ENCODE data around the gene SLC6A7.
A peak's percentile ranks its signal among the peaks of the same experiment; 100 is the strongest.

Gene SLC6A7

DNA sequence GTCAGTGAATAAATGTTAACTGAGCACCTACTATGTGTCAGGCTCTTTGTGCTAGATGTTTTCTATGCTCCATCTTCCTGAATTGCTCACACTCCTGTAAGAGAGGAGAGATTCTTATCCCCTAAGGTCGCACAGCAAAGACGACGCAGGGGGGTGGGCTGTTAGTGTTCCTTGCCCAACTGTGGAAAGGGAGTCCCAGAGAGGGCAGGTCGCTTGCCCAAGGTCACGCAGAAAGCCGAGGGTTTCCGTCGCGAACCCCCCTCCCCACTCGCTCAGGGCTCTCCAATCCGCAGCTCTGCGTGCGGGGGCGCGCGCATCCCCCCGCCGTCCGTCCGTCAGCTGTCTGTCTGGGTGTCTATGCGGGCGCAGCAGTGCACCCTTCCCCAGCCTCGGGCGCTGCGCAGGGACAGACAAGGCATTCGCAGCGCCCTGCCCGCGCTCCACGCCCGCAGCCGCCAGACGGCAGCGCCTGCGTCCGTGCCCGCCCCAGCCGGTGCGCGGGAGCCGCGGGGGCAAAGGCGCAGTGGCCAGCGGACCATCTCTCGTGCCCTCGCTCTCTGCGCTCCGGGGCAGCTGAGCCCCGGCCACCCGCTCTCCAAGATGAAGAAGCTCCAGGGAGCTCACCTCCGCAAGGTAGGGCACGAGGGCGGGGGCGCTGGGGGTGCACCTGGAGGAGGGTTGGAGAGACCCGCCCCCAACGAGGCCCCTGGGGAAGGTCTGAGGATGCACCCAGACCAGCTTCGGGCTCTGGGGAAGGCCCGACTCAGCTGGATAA is at the start of gene SLC6A7:
TSS of gene SLC6A7 (plus strand) at position 335 of the 775 bp plus-strand sequence. CDS start at position 601, 266 bp downstream.
- no peak for DNase-seq (ENCODE audit: low read depth)

DNA sequence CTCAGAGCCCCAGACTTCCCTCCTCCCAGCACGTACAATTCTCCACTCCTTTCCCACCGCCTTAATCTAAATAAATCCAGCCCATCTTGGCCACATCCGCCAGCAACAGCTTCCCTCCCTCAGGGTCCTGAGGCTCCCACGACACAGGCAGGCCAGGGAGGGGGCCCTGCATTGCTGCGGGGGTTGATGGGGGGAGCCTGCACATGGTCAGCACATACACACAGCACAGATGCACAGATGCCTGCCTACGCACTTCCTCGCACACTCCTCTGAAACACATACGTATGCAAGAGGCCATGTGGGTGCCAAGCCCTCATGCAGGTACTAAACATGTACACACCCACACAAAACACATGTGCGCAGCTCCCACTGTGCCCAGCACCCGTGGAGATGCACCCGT is 49.0 kb upstream of the SLC6A7 start:
- DNase-seq (ENCODE audit: low read depth), result no peak

DNA sequence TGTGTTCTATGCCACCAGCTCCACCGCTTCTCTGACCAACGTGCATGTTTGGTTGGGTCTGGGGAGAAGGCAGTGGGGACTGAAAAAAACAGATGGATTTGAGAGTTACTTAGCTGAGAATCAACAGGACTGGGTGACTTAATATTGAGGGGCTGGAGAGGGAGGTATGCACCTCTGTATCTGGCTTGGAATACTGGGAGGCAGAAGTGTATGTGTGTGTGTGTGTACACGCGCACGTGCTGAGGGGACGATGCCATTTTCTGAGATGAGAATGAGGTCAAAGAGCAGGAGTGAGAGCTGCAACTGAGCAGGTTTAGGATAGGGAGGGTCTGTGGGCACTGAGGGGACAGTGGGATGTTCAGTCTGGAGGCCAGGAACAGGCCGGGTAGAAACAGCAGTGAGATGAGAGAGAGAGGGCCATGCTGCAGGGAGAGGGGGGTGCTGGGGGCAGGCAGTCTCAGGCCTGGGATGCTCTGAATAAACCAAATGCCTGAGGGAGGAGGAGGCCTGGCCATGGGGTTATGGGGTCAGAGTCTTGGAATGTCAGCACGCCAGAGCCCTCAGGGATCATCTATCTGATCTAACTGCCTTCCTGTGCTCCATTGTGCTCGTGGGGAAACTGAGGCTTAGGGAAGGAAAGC is 48.2 kb upstream of the SLC6A7 start:
- DNase-seq (ENCODE audit: low read depth), result no peak

DNA sequence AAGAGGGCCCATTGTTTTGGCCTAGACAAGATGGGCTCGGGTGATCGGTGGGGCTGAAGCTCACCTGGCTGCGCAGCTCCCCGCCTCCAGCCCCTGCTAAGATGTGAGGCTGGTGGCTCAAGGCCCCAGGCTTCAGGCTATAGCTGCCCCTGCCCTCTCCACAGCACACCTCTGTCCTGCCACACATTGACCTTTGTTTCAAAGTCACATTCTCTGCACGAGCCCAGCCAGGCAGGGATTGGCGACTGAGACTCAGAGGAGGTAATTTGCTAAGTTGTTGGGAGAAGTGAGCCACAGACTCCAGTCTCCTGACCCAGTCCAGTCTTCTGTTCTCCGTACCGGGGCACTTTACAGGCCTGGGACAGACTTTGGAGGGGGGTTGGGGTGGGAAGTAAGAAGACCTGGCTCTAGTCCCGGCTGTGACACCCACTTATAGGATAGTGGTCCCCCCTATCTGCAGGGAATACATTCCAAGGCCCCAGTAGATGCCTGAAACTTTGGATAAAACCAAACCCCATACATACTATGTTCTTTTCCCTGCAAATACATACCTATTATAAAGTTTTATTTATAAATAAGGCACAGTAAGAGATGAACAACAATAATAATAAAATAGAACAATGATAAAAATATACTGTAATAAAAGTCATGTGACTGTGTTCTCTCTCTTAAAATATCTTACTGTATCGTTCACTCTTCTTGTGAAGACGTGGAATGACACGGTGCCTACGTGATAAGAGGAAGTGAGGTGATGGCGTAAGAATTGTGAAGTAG is 47.5 kb upstream of the SLC6A7 start:
- no peak for DNase-seq (ENCODE audit: low read depth)

DNA sequence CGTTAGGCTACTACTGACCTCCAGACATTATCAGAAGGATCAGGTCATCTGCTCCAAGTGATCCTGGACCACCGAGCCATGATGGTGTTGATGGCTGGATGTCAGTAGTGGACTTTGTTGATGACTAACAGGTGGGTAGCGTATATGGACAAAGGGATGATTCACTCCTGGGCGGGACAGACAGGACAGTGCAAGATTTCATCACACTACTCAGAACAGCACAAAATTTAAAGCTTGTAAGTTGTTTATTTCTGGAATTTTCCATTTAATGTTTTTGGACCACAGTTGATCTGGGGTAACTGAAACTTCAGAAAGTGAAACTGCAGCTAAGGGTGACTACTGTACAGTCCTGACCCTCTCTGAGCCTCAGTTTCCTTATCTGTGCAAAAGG is 46.9 kb upstream of the SLC6A7 start:
- no peak for DNase-seq (ENCODE audit: low read depth)

DNA sequence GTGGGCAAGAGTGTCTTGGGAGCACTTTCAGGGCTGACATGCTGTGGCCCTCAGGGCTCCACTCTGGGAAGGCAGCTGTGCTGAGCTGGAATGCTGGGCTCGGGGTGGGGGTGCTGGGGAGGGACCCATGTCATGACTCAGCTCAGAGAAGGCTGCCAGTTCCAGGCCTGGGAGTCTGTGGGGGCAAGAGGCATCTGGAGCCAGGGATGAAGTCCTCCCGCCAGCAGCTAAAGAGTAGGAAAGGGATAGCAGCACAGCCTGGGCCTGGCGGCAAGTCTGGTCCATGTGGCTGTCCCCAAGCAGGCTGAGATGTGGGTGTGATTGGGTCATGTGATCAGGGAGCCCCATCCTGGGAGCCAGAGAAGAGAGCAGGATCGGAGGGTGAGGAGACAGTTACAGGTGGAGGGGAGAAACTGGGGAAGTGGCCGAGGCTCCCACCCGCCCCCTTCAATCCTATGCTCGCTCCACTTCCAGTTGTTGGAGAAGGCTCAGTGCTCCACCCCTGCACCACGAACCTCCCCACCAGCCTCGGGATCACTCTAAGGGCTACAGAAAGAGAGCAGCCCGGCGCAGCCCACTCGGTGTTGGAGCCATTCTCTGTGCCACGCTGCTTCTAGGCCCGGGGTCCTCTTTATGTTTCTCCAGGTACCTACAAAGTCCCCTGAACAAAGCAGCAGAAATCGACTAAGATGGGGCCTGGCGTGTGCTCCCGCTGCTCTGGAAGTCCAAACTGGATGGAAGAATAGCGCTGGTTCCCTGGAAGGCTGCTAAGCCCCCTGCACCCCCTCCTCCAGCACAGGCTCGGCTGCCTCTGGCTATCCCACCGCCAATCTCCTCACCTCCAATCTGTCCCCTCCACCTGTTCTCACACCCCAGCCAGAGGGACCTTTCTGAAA is 46.3 kb upstream of the SLC6A7 start:
- DNase-seq (ENCODE audit: low read depth), result peak; percentile 79

DNA sequence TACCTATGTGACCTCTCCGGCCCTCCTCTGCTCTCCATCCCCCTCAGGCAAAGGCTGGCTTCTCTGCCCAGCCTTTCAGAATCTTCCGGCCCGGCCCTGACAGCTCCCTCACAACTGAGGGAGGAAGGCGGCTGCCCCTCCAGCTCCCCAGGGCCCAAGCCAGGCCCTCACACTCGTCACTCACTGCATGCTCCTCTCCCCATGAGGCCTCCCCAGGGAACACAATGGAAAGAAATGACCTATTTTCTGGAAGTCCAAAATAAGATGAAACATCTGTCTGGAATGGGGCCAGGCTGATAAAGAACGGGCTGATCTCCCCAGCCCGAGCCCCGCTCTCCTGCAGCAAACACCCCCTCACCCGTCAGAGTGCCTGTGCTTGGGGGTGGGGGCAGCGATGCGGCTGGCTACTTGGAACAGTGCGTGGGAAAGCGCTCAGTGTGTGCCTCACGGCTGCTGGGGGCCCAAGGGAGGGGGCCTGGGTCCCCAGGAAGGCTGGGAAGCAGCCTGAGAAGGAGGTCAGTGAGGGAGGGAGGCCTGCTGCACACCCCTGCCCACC is 45.5 kb upstream of the SLC6A7 start:
- DNase-seq (ENCODE audit: low read depth), result no peak

DNA sequence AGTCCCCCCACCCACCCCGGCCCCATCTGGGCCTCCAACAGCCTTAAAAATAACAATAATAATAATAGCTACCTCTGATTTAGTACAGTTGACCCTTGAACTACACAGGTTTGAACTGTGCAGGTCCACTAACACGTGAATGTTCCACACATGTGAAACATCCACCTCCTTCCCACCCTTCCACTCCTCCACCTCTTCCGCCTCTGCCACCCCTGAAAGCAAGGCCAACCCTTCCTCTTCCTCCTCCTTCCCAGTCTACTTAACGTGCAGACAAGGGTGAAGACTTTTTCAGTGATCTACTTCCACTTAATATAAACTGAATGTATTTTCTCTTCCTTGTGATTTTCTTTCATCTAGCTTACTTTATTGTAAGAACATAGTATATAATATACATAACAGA is 45.0 kb upstream of the SLC6A7 start:
- DNase-seq (ENCODE audit: low read depth), result no peak

DNA sequence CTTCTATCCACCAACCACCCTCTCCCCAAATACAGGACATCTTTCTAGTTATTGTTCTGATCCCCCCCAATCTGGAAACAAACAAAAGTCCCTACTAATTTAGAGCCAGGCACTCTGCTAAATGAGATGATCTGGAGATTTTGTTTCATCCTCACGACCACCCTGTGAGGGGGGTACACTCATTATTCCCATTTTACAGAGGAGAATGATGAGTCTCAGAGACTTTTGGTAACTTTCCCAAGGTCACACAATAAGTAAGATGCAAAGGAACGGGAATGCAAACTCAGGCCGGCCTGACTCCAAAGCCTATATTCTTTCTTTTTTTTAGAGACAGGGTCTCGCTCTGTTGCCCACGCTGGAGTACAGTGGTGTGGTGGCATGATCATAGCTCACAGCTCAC is 43.6 kb upstream of the SLC6A7 start:
- no peak for DNase-seq (ENCODE audit: low read depth)

DNA sequence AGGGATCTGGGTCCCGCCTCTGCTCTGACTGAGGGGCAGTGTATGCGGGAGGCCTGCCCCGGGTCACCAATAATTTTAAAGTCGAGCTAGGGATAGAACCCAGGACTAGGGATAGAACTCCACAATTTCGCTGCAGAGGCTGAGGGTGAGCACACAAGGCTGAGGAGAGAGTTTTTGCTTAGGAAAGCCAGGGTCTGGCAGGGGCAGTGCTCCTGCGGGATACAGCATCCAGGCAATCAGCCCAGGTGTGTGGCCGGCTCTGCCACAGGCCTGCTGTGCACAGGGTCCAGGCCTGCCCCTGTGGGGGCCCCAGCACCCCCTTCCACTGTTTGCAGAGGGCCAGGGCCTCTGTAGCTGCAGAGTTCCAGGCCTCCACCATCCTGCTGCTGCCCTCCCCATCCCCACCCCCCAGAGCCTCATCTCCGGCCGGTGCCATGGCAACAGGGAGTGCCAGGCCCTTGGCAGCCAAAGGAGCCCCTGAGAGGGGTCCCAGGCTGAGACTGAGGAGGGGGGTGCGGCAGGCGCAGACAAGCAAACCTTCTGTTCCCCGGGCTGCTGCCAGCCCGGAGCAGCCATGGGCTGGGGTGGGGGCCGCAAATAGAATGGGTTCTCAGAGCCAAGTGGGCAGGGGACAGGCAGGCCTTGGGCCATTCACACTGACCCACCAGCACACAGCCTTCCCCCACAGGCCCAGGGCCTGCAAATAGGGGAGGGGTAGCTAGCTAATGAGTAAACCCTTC is 42.8 kb upstream of the SLC6A7 start:
- DNase-seq (ENCODE audit: low read depth), result no peak

DNA sequence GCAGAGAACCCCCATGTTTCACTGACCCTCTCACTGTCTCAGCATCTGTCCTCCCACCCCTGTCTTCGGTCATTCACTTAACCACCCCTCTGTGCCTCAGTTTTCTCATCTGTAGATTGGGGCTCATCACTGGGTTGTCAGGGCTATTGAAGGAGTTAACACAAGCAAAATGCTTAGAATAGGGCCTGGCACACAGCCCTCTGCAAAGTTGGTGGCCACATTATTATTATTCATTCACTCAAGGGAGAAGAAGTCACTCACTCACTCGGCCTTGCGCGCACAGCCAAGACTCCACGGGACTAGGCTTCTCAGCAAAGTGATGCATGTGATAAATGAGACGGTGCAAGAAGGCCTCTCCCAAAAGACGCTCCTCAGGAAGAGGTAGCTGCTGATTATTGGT is 42.2 kb upstream of the SLC6A7 start:
- DNase-seq (ENCODE audit: low read depth), result no peak

DNA sequence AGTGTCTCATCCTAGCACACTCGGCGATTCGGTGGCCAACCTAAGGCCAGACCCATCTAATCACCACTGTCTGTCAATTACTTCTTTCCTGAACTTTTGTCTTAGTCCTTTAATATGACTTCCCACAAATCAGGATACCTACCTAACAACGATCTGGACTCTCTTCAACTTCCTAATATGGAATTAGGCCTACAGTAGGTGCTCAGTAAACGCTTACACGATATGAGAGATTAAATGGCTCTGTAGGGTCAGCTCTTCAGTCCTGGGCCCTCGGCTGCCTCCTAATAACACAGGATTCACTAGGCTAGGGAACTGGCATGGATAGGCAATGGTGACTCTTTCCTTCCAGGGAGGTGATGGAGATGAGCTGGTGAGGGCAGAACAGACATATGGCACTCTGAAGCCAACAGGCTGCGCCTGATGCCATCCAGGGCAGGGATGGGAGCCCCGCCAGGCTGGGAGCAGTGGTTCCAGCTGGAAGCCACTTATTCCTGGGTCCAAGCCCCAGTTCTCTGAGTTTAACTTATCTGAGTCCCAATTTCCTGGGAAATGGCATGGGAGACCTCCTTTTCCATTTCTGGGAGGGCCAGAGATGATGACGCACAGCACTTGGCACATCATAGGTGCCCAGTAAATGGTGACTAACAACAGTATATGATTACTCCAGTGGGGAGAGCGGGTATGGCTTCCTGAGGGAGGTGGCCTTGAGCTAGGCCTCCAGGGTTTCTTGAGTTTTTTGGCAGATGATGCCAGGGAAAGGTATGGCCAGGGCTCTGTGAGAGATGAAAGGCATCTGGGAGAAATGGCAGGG is 41.5 kb upstream of the SLC6A7 start:
- DNase-seq (ENCODE audit: low read depth), result no peak

DNA sequence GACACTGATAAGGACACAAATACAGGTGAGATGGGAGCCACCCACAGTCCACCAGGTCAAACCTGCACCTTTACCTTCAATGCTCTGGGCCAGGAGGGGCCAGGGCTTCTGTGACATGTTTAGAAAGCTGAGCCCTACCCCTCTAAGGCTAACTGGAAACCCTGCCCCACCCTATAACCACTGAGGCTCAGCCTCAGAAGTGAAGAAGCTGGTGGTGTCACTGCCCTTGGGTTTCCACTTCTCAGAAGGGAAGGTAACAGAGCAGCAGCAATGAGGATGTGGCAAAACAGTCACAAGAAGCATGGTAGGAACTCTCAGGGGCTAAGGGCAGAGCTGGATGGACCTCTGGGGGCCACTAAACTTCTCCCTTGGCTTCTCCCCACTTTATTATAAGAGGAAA is 40.2 kb upstream of the SLC6A7 start:
- DNase-seq (ENCODE audit: low read depth), result no peak

DNA sequence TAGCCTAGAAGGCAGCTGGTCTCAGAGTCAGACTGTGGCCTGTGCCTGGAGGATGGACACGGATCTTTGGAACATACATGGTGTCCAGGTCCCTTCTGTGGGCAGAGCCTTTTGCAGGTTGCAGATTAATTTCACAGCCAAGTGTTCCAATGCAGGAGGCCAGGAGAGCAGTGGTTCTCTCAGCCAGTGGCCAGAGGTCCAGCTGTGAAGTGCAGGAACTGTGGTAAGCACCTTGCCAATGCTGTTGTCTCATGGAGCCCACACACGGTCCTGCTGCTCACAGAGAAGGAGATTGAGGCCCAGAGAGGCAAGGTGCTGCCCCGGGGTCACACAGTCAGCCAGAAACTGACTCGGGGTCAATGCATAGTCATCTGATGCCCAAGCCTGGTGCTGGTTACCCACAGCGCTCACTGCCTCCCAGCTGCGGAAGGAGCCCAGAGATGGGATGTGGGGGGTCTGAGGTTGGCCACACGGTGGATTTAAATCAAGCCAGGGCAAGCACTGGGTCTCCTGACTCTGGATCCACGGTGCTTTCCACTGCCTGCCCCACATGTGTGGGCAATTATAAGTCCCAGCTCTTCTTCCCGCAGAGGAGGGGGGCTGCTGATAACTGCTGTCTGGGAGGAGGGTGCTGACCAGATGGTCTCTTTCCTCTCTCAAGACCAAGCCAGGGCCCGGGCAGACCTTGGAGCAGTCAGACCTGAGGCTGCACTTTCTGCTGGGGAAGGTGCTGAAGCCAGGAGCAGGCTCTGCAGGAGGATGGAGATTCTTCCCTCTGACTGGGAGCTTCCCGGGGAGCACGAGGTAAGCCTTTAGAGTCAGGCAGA is 37.0 kb upstream of the SLC6A7 start:
- no peak for DNase-seq (ENCODE audit: low read depth)

DNA sequence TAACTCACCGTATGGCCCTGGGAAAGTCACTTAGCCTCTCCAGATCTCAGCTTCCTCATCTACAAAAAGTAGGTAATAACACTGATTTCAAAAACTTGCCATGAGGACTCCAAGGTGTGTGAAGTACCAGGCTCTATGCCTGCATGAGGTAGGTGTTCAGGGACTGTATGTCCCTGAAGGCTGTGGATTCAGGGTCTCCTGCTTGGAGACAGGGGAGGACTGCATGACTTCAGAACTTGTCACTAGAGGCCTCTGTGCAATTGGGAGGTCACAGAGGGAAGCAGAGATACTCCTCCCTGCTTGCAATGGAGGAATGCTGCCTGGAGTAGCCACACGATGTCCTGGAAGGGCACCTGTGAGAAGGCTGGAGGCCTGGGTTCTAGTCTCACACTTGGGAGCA is 36.4 kb upstream of the SLC6A7 start:
- no peak for DNase-seq (ENCODE audit: low read depth)

DNA sequence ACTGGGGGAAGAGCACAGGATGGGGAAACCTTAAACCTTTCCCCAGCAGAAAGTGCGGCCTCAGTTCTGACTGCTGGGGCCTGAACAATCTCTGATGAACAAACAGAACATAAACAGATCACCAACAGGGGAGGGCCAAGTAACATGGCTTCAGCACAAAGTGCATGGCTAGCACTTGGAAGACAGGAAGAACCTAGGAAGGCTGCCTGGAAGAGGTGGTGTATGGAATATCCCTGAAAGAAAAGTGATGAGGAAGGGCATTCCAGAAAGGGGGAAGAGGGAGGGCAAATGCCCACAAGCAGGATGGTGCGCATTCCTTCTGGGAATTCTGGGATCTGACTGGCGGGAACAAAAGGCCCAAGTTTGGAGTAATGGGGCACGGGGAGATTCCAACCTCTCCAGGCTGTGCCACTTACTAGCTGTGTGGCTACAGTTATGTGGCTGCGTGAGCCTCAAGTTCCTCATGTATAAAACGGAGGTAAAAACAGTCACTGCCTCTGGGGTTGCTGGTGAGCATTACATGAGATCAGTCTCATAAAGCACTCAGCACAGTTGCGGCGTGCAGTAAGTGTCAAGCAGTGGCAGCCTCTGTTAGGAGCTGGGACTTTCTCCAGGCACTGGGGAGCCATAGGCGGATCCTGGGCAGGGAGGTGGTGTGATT is 35.8 kb upstream of the SLC6A7 start:
- DNase-seq (ENCODE audit: low read depth), result no peak

DNA sequence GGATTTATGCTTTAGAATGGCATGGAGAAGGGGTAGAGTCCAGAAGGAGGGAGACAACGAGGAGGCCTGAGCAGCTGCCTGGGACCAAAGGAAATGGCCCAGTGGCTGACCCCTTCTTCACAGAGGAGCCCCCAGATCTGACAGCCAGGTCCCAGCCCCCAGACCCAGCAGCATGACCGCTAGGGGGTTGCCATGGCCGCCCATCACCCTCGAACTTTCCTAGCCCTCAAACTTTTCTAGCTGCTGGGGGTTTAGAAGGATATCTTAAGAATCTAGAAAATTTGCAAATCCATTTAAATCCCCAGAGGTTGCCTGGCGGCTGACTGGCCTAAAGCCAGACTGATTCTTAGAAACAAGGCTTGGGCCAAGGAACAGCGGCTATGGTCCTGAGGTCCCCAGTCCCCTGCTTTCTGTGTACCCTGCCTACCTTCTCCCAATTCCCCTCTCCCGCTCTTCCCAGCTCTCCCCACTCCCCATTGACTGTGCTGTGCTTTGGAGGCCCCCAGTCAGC is 35.2 kb upstream of the SLC6A7 start:
- DNase-seq (ENCODE audit: low read depth), result no peak

DNA sequence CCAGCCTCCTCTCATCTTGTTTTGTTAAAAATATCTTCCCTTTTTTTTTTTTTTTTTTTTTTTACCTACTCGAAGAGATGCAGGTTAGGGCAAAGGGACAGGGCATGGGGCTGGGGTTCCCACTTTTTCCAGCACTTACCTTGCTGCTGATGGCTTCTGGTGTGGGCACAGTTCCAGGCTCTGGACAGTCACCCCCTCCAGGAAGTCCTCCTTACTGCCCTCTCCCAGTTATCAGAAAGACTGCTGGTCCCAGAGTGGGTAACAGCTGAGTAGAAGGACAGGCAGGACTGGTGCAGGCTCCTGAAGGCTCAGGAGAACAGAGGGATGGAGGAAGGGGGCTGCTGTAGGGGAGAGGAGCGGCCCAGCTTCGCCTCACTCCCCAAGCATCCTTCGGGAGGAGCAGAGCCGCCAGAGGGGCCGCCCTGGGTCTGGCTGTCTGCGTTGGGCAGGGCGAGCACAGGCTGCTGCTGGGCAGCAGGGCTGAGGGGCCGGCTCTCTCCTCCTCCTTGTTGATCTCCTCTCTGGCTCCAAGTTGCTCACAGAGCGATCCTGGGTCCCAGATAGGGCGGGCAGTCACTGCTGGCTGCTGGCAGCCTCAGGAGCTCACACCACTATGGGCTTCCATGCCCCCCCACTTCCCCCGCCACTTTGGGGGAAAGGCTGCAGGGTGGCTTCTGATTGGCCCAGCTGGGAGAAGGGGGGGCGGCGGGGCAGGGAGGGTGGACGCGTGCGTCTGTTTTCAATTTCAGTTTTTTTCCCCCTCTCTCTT is 34.4 kb upstream of the SLC6A7 start, which contains the start of gene PDGFRB:
TSS of gene PDGFRB (minus strand) at position 588 of the 769 bp plus-strand sequence. CDS start 18,798 bp downstream, outside the sequence.
- no peak for DNase-seq (ENCODE audit: low read depth)

Data from HS-27A (cell line).